Measurements from ENCODE around the gene GFRA4.

GRCh38 chr20:3679749-3680700 is 16.8 kb upstream of the GFRA4 start:
- TF ChIP-seq CTCF (IDR thresholded peaks at IDR 0.05 in 4 of 5, conservative IDR thresholded peaks at IDR 0.05 in 1 of 5): no peak
- TF ChIP-seq POLR2A (IDR thresholded peaks at IDR 0.05): no peak
